ENCODE results near the gene TENM4.

TENM4 gene

GRCh38 chr11:78821371-78822306, 619.2 kb downstream of the TENM4 start:
- DNase-seq, result no peak

GRCh38 chr11:78820741-78821140, 620.1 kb downstream of the TENM4 start:
- no peak for DNase-seq

DNA sequence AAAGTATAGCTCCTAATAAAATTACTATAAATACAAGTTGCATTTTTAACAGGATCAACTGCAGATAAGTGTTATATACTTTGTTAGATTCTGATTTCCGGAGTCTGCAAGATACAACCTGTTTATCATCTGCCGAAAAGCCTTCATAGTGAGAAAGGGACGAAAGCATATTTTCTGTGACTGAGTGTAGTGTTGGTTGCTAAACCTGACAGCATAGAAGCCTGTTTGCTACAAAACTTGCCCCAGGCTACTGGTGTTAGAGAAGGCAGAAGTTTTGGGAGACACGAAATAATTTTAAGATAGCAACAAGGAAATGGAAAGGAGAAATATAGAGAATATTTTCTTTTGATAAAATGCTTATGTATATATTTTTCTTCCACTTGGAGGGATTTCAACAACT, 622.6 kb downstream of the TENM4 start:
- DNase-seq, result no peak

DNA sequence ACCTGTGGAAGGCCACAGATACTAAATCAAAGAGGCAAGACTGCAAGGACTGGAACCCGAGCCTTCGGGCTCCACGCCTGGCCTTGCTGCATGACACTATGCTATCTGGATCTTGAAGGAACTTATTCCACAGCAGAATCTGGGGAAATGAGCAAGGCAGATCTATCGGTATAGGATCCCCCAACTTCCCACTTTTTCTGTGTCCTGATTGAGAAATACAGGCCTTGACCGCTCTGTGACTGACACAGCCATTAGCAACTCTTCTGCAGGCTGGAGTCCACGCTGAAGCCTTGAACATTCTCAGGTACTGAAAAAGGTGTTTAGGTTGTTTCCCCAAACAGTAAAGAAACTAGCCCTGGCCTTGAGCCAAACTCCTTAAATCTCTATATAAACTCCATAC, 625.0 kb downstream of the TENM4 start:
- DNase-seq, result no peak

DNA sequence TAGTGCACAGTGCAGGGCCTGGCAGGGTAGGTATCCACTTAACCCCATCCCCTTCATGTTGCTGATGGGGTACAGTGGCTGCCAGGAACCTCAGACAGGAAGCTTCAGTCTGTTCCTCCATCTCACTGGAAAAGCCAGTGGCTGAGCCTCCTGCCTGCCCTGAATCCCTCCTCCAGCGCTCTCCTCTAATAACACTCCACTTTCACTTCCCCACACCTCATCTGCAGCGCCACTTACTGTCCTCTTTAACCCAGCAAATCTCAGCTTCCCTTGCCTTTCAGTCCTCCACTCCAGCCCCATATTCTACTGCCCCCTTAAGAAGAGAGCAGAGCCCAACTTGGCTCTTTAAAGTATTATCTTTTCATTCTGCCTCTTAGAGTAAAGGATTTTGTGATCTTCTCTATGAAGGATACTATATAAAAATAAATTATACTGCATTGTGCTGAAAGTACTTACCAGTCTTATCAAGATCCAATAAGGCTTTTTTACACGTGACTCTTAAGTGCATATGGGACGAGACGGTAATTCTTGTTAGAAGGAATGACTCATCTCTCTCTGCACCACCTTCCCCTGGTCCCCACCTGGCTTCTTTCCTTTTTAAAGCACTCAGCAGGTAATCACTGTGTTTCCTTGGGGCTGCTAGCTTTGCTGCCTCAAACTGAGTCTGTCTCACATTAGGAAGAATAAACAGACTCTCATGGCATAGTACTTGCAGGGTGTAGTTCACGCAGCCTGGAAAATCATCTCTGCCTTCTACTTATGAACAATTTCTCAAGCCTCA, 628.1 kb downstream of the TENM4 start:
- no peak for DNase-seq

DNA sequence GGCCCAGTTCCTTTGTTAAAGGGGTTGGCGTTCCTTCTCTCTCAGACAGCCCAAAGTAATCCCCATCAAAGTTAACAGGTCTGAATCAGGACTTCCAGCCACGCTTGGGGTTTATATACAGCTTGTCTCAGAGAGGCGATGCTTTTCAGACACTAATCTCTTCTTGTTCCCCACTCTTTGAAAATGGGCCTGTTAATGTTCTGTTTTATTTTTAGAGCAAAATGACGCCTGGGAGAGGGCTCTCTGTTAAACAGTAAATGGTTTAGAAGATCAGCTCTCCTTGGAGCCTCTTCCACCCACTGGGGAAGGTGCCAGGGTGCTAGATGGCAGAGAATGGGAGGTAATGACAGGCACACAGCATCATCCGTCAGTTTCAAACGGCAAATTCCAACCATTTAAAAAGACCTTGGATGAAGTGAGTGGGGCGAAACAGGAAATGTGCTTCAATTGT, 630.2 kb downstream of the TENM4 start:
- DNase-seq, result no peak

GRCh38 chr11:78809931-78810541, 630.8 kb downstream of the TENM4 start:
- no peak for DNase-seq

- no peak for DNase-seq
Measured at GRCh38 chr11:78808923-78809322, 631.9 kb downstream of the TENM4 start.

DNA sequence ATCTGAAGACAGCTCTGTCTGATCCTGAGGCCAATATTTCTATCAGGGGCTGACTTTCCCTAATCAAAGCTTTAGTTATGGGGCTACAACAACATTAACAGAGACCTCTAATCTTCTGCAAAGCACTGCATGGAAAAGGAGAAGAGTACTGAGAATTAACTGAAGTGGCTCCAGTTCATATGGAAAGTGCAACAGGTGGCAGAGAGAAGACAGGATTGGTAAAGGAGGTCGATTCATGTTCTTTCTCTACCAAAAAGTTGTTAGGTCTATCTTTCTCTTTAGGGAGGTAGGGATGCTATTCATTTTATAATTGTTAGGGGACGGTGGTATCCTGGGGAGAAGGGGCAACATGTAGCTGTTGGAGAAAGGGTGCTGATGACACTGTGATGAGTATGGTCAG, 633.5 kb downstream of the TENM4 start:
- DNase-seq, result no peak

DNA sequence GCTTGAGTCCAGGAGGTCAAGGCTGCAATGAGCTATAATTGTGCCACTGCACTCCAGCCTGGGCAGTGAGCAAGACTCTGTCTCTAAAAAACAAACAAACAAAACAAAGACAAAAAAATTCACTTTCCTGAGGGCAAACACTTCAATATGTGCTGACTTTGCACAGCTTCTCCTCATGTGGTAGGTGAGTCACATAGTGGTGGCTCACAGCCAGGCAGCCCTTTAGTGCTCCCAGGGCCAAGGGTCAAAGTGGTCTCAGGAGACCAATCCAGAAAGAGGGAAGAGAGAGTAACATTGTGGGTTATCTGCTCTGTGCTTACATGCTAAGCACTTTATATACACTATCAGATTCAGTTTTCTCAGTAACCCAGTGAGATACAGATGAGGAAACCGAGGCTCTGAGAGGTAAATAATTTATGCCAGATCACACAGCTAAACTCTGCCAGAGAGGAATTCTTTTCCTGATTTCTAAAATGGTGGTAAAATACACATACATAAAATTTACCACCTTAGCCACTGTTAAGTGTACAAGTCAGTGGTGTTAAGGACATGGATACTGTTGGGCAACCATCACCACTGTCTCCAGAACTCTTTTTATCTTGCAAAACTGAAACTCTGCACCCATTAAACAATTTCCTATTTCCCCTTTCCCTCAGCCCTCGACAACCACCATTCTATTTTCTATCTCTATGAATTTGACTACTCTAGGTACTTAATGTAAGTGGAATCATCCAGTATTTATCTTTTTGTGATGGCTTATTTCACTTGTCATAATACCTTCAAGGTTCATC, 634.4 kb downstream of the TENM4 start:
- no peak for DNase-seq

DNA sequence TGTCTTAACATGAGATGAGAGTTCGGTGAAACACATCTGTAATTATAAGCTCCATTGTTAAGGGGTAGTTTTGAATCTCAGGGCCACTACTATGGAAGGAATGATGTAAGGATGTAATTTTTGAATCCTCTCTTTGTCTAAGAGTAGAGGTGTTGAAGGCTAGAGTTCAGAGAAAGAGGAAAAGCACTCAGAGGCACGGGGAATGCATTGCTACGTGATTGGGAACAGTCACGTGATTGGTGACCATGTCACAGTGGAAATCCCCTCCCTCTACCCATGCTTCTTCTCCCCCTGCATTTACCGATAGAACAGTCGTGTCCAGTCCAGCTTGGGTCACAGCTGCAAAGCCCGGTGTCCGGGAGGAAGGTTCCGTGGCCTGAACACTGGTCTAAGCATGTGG, 635.8 kb downstream of the TENM4 start:
- no peak for DNase-seq

GRCh38 chr11:78803995-78804394, 636.8 kb downstream of the TENM4 start:
- no peak for DNase-seq

- no peak for DNase-seq
Measured at GRCh38 chr11:78802058-78802761, 638.6 kb downstream of the TENM4 start.

- DNase-seq, result no peak
Measured at GRCh38 chr11:78801161-78801884, 639.5 kb downstream of the TENM4 start.

GRCh38 chr11:78800756-78801155, 640.1 kb downstream of the TENM4 start:
- DNase-seq, result no peak

DNA sequence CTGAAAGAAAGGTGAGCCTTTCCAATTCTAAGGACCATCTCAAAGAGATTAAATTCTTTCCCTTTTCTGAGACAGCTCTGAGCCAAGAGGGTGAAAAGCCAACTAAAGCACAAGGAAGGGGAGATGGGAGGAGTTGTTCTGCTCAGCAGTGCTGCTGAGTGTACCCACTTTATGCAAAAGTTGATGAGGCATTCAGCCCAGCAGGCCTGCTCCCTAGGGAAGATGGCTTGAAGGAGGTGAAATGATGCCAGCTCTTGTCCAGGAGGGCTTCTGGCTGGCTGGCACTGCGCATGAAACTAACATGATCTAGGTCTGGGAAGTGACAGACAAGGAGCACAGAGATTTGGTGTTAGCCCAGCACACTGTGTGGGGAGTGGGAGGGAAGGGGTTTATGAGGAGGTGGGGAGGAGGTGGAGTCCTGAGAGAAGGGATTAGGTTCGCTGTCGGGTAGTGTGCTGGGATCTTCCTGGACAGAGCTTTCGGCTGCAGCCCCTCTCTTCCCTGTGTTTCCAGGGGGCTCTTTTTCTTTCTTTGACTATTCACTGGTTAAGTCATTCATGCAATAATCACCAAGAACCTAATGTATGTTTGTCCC, 640.6 kb downstream of the TENM4 start:
- no peak for DNase-seq

GRCh38 chr11:78798663-78799062, 642.2 kb downstream of the TENM4 start:
- peak; percentile 59 for DNase-seq

GRCh38 chr11:78797559-78797958, 643.3 kb downstream of the TENM4 start:
- no peak for DNase-seq

- no peak for DNase-seq
Measured at GRCh38 chr11:78796956-78797355, 643.9 kb downstream of the TENM4 start.

DNA sequence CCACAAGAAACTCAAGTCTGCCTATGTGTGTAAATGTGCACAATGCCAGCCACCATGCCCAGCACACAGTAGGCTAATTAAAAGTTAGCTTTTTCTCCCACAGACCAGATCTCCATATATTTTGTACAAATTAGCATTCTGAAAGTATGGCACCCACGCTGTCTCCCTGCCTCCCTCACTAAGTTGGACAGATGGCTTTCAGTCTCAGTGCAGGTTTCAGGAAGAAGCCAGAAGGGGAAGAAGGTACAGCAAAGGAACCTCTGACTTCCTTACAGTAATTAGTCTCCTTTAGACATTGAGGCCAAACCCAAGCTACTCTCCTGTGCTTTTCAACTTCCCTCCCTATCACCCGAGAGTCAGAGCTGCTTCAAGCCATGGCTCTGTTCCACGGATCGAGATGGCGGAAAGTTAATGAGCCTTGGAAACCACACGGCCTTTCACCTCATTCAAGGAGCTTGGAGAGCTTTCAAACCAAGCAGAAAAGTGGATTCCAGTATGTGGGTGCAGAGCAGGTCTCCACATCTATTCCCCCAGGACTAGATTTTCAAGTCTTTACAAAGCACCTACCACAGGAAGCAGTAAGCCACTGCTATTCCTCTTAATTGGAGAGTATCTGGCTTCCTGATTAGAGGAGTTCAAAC, 645.1 kb downstream of the TENM4 start:
- no peak for DNase-seq
